ENCODE measurements around the gene ATP8A2.
"Not testable (repeated sequence)": the region's sequence is repeated elsewhere in the genome, so short reads cannot be mapped to it uniquely, and the experiment has no call there.

Gene ATP8A2

DNA sequence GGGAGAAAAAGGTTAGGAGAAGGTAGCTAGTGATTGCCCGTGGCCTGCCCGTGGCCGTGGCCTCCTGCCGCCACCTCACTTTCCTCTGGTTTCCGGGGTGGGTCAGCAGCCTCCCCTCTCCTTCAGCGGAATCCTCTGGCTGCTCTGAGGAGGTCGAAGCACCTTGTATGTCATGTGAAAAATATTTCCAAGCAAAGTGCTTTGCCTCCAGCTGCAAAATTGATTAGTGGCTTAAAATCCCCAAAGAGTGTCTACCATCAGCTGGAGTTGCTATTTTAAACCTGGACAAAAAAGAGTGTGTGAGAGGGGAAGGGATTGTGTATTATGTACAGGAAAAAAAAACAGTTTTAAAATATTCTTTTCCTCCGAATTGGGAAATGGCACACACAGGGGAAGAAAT lies 697.9 kb downstream of the ATP8A2 start:
- H3K4me1 Mint-ChIP-seq; H3K4me3 Mint-ChIP-seq; DNase-seq (ENCODE audit: low spot score in 2 of 2); H3K36me3 Mint-ChIP-seq; ATAC-seq; H3K27ac Mint-ChIP-seq; H3K9me3 Mint-ChIP-seq: not testable (repeated sequence)

DNA sequence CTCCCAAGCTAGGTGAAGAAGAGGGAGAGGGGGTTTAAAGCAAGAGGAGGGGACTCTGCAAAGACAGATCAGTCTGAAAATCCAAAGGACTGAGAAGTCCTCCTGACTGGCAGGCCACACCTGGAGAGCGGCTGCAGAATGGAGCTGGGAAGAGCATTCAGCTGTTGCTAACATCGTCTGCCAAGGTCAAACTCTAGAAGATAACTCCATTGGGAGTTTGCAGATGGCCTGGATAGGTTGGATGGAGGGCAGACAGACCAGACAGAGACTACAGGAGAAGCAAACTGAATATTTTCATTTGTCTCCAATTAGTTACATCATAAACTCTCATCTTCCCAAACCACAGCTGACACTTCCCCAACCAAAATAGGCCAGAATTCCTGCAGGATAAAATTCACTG lies 699.9 kb downstream of the ATP8A2 start:
- ATAC-seq (no peak), DNase-seq (ENCODE audit: low spot score in 2 of 2) (no peak)
- Mint-ChIP-seq H3K4me3 (no peak overlapping the region), H3K4me1 (no peaks in the 10 kb centered on the region), H3K9me3 (no peaks in the 10 kb centered on the region), H3K27ac (no peak overlapping the region), H3K36me3 (no peaks in the 10 kb centered on the region)

DNA sequence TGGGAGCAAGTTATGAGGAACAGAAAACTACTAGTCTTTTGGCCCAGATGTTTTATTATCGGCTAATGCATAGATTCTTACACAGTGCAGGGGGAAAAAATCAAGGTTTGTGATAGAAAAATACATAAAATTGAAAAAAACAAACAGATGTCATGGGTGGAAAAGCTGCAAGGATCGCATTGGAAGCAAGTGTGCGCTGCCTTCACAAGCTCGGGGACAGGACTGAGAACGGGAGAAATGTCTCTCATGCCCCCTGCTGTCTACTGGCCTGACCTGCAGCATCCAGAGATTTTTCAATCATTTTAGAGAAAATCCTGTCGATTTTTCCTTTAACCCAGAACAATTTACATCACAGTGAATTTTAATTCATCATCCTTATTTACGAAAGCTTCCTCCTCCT lies 700.6 kb downstream of the ATP8A2 start:
- ATAC-seq, result peak; percentile 61

DNA sequence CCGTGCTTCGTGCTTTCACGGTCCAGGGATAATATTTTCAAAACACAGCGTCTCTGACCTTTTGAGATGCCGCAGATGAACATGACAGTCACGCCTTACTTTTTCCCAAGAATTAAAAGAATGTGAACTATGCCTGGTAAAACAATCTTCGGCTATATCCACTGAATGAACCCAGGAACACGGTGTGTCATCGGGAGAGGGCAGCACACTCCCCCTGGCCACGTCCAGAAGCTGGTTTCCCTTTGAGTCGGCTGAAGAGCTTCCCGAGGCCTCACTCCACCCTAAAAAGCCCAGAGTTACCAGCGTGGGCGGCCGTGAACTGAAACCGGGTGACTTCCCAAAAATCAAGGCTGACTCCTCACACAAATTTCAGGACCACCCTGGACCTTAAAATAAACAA lies 702.9 kb downstream of the ATP8A2 start:
- H3K4me1 Mint-ChIP-seq, result no peaks in the 10 kb centered on the region
- H3K9me3 Mint-ChIP-seq, result no peaks in the 10 kb centered on the region
- H3K36me3 Mint-ChIP-seq, result no peaks in the 10 kb centered on the region
- H3K27ac Mint-ChIP-seq, result no peak overlapping the region
- ATAC-seq (no peak), DNase-seq (ENCODE audit: low spot score in 2 of 2) (no peak)
- no peak overlapping the region for H3K4me3 Mint-ChIP-seq

More for the DNA sequence above, 700.6 kb downstream of the ATP8A2 start:
- not testable (repeated sequence) for H3K27ac Mint-ChIP-seq; DNase-seq (ENCODE audit: low spot score in 2 of 2); H3K4me3 Mint-ChIP-seq; H3K9me3 Mint-ChIP-seq; H3K4me1 Mint-ChIP-seq; H3K36me3 Mint-ChIP-seq

Data from stimulated activated effector memory CD8-positive, alpha-beta T cell treated with anti-CD3 and anti-CD28 coated beads, Interleukin-12 subunit alpha, Interleukin-12 subunit beta, amount 100 ng/mL, for 72 hours (primary cell).